Medulla oblongata (tissue), 1 donor: ENCODE measurements around the gene ASMTL.
A peak's percentile ranks its signal among the peaks of the same experiment; 100 is the strongest.
"Not testable (repeated sequence)": the region's sequence is repeated elsewhere in the genome, so short reads cannot be mapped to it uniquely, and the experiment has no call there.

Source experiments
- DNase-seq: peaks from one replicate; pipeline ENCODE4 v3.0.0-alpha.2; 2015; ENCODE audit errors: extremely low spot score

ASMTL gene

GRCh38 chrX:1433646-1434357 is 18.9 kb downstream of the ASMTL start:
- DNase-seq = no peak

DNA sequence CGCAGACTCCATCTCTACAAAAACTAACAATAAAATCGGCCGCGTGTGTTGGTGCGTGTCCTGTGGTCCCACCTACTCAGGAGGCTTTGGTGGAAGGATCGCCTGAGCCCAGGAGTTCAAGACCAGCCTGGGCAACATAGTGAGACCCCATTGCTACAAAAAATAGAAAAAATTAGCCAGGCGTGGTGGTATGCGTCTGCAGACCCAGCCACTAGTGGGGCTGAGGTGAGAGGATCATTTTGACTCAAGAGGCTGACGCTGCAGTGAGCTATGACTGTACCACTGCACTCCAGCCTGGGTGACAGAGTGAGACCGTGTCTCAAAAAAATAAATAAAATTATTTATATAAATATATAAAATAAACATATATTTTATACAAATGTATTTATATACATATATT is 22.3 kb downstream of the ASMTL start:
- no peak for DNase-seq

GRCh38 chrX:1427756-1428155 is 25.0 kb downstream of the ASMTL start:
- DNase-seq = no peak

GRCh38 chrX:1426321-1426720 is 26.4 kb downstream of the ASMTL start:
- not testable (repeated sequence) for DNase-seq

GRCh38 chrX:1425381-1425780 is 27.3 kb downstream of the ASMTL start:
- DNase-seq = no peak

DNA sequence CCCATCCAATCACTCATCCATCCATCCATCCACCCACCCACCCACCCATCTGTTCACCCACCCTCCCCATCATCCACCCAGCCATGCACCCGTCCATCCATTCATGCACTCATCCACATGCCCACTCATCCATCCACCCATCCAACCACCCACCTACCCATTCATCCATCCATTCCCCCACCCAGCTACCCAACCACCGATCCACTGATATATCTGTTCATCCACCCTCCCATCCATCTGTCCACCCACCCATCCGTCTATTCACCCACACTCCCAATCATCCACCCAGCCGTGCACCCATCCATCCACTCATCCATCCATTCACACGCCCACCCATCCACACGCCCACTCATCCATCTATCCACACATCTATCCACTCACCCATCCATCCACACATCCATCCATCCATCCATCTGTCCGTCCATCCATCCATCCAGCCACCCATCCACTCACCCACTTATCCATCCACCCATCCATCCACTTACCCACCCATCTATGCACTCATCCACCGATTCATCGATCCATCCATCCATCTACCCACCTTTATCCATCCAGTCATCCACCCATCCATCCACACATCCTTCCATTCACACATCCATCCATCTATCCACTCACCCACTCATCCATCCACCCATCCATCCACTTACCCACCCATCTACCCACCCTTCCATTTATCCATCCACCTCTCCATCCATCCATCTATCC is 28.4 kb downstream of the ASMTL start:
- no peak for DNase-seq

DNA sequence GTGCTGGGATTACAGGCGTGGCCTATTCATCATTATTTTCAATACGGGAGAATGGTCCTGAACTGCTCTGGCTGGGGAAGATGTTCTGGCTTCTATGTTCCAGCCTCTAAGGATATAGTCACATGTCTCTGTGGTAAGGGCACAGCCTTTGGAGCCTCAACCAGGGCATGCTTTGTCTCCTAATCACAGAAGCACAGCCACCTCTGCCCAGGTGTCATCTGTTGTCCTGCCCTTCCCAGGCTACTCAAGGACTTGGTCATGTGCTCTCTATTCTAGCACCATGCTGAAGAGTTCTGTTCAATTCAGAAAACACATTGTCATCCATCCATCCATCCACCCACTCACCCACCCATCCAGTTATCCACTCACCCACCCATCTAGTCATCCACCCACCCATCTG is 29.5 kb downstream of the ASMTL start:
- DNase-seq = no peak

GRCh38 chrX:1422135-1422465 is 30.6 kb downstream of the ASMTL start:
- DNase-seq = no peak

DNA sequence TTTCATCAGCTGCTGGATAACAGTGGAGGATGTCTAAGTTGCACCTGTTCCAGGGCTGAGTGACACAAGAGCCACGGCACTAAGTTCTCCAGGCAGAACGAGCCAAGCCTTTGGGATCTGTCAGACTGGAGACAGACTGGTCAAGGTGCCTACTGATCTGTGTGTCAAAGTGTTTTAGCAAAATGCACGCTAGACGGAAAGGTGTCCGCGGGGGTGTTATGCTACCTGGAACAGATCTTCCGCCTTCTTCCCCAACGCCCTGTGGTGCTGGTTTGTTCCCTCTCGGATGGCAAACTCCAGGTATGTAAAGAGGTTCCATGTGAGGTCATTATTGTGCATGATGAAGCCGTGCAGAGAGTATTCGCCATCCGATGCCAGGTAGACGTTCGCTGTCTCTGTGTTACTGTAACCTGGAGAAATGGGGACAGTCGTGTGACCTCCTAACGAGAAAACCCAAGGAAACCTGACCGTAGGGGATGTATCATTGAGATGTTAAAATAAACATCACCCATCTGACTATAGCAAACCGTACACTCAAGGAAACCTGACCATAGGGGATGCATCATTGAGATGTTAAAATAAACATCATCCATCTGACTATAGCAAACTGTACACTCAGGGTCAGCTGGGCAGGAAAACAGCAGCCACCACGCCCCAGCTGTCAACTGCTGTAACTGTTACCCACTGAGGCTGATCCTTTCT is 31.1 kb downstream of the ASMTL start:
- DNase-seq = no peak

GRCh38 chrX:1420371-1420770 is 32.3 kb downstream of the ASMTL start:
- peak; percentile 16 for DNase-seq

- DNase-seq = no peak
Measured at GRCh38 chrX:1419545-1420355, 33.0 kb downstream of the ASMTL start.

GRCh38 chrX:1418901-1419544 is 33.7 kb downstream of the ASMTL start:
- DNase-seq = no peak

GRCh38 chrX:1417921-1418771 is 34.6 kb downstream of the ASMTL start:
- no peak for DNase-seq

DNA sequence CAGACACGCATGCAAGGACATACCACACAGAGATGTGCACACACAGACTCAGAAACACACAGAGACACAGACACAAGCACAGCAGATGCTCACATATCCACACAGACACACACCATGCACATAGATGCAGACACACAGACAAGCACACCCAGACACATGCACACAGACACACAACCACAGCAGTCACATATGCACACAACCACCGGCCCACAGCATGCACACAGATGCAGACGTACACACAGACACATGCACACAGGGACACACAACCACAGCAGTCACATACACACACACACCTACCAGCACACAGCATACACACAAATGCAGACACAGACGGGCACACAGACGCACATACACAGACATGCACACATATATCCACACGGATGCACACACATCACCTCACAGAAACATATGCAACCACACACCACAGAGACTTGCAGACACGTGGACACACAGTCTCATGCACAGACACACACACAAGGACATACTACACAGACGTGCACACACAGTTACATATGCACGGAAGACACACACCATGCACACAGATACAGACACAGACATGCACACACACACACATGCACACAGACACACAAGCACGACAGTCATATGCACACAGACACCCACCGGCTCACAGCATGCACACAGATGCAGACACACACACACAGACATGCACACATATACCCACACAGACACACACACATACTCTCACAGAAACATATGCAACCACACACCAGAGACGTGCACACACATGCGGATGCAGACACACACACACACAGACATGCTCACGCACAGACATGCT is 35.5 kb downstream of the ASMTL start:
- DNase-seq = no peak

DNA sequence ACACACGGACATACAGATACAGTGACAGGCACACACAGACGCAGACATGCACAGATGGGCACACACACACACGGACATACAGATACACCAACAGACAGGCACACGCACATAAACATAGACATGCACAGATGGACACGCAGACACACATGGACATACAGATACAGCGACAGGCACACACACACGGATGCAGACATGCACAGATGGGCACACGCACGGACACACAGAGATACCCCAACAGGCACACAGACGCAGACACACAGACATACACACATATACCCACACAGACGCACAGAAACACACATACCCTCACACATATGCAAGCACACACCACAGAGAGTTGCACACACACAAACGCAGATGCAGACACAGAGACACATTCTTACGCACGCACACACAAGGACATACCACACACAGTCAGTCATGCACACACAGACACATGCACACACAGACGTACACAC is 36.4 kb downstream of the ASMTL start:
- no peak for DNase-seq

GRCh38 chrX:1412551-1413161 is 40.1 kb downstream of the ASMTL start:
- no peak for DNase-seq

DNA sequence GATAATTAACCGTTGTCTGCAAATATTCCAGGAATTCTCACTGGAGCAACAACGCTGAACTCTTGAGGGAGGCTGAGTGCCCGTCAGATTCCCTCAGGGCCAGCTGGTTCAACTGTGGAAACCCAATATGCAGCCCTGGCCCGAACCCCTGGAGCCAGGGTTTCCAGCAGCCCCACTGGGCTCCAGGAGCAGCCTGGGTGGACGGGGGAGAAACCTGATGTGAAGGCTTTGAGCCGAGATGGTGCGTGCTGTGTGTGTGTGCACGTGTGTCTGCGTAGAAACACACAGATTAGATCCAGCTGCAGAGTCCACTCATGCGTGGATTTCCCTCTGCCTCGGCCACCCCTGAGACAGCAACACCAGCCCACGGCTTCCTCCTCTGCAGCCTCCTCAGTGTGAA is 41.4 kb downstream of the ASMTL start:
- DNase-seq = no peak

- DNase-seq = no peak
Measured at GRCh38 chrX:1407035-1407434, 45.7 kb downstream of the ASMTL start.

GRCh38 chrX:1405769-1406168 is 46.9 kb downstream of the ASMTL start:
- not testable (repeated sequence) for DNase-seq
